Smooth muscle cell of trachea (primary cell): ENCODE data around the gene PORCN. TPM values are rescaled to one million over a fixed set of nuclear protein-coding genes. Genes with fewer than 3 reads are reported as not detected.

Experiments used
- total RNA-seq: library from RNA; depleted of rRNA; stranded (reverse); fragments of >200 nt; gene quantifications from 2 replicates; pipeline ENCODE4 v1.2.1, GENCODE V29; 2014

The PORCN gene
- total RNA-seq, result 6.5 and 10.8 TPM in 2 replicates

DNA sequence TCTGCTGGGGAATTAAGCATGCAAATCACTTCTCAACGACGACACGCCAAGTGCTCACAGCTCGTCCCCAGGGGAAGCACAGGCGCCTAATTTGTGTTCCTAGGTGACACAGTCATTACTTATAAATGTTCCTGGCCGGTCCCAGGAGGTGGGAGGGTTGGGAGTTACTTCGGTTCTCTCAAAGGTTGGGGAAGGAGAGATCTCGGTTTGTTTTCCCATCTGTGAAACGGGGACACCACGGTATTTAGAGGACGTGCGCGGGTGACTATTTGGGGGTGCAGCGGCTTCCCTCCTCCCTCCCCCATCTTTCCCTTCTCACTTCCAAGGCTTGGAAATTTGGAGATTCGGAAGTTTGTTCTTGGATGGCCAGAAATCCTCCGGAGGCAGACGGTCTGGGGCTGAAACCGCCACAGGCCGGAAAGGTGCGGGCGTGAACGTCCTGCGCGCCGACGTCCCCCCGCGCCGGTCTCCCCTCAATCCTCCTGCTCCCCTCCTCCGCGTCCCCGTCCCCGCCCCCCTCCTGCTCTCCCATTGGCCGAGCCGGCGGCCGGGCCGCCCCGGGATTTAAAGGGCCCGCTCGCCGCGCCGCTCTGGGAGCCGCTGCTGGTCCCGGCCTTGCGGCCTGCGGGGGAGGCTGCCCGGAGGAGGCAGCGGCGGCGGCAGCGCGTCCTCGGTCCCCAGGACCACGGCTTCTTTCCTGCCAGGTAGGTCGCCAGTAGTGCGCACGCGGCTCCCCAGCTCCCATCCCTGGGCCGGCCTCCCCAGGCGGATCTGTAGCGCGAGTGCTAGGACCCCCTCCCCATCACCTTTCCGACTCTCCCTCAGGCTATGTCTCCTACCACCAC is at the start of gene PORCN:
TSS of gene PORCN (plus strand) at position 593 of the 845 bp plus-strand sequence. CDS start 829 bp downstream, outside the sequence.

DNA sequence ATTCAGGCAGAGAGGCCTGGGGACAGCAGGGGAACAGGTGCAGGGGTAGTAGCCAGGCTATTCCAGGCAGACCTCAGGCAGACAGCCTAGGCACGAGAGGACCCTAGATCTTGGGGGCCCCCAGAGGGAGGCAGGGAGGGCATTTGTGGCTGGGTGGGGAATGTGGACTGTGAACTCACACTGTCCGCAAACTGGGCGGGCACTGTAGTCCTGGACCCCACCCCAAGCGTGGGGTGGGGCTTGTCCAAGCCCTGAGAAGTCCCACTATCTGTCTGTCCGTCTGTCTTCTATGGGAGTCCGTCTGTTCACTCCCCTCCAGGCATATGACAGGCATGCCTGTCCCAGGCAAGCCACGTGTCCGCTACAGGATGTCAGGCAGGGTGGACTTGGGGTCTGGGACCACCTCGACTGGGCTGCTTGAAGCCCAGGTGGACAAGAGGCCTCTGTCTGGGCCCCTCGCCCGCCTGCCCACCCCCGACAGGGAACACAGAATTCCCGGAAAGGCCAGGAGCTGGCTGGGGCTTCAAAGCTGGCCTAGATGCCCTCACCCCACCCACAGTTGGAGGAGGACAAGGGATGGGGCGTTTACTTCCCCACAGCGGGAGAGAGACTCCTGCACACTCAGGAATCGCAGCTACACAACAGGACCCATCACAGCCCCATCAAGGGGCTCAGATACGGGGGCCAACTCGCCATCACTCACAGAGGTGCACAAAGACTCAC is 38.5 kb upstream of the PORCN start, which contains the start of gene SLC38A5:
TSS of gene SLC38A5 (minus strand) at position 151 of the 723 bp plus-strand sequence. CDS start 2,336 bp downstream, outside the sequence.

DNA sequence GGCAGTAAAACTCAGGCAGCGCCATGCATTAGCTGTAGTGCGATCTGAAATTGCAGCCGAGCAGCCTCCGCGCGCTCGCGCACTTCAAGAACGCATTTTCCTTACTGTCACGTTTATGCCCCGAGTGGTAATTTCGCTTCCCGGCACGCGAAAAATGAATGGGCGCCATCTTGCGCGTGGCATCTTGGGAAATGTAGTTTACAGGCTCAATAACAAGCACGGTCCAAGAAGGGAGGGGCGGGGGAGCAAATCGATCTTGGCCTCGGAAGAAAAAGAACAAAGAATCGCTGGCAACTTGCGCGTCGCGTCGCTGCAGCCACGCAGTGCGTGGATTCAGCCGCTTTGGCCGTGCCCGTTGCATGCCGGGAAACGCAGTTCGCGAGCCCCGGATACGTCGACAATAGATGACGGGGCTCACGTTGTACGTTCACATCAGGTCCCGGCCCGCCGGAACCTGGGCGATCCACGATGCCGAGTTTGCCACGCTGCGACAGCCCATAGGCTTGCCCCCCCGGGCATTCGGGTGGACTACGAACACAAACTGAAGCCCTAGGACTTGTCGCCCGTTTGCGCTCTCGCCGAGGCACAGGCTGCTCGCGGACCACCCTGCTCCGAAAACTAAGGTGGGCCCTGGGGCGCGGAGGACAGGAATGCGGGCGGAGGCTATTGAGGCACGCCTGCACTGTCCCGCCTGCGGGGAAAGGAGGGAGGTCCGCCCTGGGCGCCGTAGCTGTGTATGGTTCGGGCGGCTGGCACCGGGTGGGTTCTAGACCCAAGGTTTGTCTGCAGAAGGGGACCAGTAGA is 32.8 kb upstream of the PORCN start, which contains the start of gene FTSJ1:
TSS of gene FTSJ1 (plus strand) at position 426 of the 804 bp plus-strand sequence. CDS start 1,849 bp downstream, outside the sequence.

DNA sequence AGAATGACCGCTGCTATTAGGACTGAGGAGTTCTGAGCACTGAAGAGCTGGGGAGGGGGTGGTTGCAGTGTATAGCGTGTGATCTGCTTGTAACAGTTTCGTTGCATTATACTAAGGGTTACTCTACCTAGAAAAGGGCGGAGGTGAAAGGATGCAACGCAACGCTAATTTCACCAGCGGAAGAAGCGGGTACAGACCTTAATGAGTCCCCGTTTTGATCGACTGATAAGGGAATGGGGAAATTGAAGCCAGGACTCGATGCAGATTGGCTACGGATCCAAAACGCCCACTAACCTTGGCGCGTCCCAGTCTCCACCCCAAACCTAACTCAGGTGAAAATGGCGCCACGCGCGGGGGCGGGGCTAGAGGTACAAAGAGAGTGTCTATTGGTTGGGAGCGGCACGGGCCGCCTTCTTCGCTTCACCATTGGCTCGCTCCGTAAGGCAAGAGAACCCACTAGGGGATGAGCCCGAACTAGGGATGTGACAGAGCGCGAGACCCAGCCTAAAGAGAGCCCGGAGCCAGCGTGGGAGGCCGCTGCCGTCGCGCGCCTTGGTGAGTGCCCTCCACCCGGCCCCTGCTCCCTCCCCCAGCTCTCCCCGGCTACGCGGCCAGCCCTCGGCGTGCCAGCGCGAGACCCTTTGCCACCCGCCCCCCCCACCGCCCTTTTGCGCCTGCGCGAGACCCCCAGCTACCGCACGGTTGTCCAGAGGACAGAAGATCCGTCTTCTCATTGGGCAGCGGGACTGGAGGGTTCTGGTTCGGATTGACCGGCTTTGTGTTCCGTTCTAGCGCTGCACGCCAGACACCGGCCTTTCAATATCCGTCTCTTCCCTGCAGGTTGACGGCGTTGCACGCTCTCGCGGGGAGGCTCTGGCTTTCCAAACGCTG is 12.8 kb downstream of the PORCN start, which contains the start of gene EBP:
TSS of gene EBP (plus strand) at position 456 of the 891 bp plus-strand sequence. CDS start 1,964 bp downstream, outside the sequence.

DNA sequence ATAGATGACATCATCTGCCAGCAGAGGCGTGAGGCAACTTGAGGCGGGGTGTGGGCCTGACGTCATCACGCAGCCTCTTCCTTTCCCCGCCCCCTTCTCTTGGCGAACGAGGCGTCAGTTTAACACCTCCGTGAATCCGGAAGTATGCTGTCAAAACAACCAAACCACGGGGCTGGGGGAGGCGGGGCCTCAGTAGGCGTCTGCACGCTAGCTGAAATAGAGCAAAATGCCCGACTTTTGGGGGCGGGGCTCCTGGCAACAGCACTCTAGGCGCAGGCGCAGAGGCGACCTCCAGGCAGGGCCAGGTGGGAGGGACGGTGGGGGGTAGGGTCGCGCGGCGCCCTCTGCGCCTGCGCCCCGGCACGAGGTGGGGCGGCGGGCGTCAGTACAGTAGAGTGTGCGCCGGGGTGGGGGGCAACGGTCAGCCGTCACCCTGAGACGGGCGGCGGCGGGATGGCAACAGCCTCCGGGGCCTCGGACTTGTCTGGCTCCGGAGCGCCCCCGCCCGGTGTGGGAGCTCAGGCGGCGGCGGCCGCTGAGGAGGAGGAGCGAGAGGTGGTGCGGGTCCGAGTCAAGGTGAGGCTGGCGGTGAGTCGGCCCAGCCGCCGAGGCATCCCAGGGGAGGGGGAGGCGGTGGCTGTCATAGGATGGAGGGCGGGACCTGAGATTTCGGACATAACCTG is 30.7 kb downstream of the PORCN start, which contains the start of gene TBC1D25:
TSS of gene TBC1D25 (plus strand) at position 370 of the 683 bp plus-strand sequence. CDS start at position 454, 84 bp downstream.

Other genes starting within 250 kb of the PORCN start
- not detected in 2 replicates for gene SSX3, start 152.3 kb upstream of the PORCN start, total RNA-seq
- not detected in 2 replicates for gene SSX4, start 125.5 kb upstream of the PORCN start, total RNA-seq
- not detected in 2 replicates for gene SSX4B, start 97.0 kb upstream of the PORCN start, total RNA-seq
- 56.4 and 78.2 TPM in 2 replicates for gene SLC38A5, start 38.7 kb upstream of the PORCN start, total RNA-seq
- gene FTSJ1, start 32.8 kb upstream of the PORCN start, total RNA-seq, result 40.5 and 52.1 TPM in 2 replicates
- gene EBP, start 12.8 kb downstream of the PORCN start, total RNA-seq, result 17.9 and 76.4 TPM in 2 replicates
- 8.7 and 9.3 TPM in 2 replicates for gene TBC1D25, start 30.7 kb downstream of the PORCN start, total RNA-seq
- 59.4 and 286 TPM in 2 replicates for gene RBM3, start 65.5 kb downstream of the PORCN start, total RNA-seq
- gene WDR13, start 88.5 kb downstream of the PORCN start, total RNA-seq, result 103 and 147 TPM in 2 replicates
- gene WAS, start 174.8 kb downstream of the PORCN start, total RNA-seq, result 0.17 TPM in 1 of 2 replicates, not detected in the other
- gene SUV39H1, start 187.7 kb downstream of the PORCN start, total RNA-seq, result 2.3 and 8.3 TPM in 2 replicates